Measurements from ENCODE around the gene IER3IP1.
"Not testable (repeated sequence)": the region's sequence is repeated elsewhere in the genome, so short reads cannot be mapped to it uniquely, and the experiment has no call there.

The IER3IP1 gene

GRCh38 chr18:47175898-47176575 is at the start of gene IER3IP1:
TSS of gene IER3IP1 (minus strand) at chr18:47176364. CDS start at chr18:47176277, 87 bp downstream.
- DNase-seq (ENCODE audit: low read depth in 3 of 3): peak; percentile 79 to 81 (median 80)

- DNase-seq (ENCODE audit: low read depth in 3 of 3): no peak
Observed at GRCh38 chr18:47215554-47216138, 39.5 kb upstream of the IER3IP1 start.

DNA sequence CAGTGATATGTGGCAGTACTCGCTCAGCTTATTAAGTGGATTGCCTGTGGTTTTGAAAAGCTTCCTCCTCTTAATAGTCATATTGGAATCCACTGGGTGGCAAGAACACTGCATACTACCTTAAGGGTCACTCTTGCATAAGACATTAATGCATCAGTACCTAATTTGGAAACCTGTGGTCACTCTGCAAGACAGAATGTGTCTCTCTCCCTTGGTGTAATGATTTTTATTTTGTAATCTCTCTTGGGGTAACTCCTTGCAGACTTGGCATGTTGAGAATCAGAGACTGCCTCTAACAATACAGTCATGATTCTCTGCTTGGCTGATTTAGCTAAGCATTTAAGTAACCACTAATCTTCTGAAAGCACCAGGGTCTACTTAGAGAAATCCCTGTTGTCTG is 33.0 kb upstream of the IER3IP1 start:
- DNase-seq (ENCODE audit: low read depth in 3 of 3): no peak

DNA sequence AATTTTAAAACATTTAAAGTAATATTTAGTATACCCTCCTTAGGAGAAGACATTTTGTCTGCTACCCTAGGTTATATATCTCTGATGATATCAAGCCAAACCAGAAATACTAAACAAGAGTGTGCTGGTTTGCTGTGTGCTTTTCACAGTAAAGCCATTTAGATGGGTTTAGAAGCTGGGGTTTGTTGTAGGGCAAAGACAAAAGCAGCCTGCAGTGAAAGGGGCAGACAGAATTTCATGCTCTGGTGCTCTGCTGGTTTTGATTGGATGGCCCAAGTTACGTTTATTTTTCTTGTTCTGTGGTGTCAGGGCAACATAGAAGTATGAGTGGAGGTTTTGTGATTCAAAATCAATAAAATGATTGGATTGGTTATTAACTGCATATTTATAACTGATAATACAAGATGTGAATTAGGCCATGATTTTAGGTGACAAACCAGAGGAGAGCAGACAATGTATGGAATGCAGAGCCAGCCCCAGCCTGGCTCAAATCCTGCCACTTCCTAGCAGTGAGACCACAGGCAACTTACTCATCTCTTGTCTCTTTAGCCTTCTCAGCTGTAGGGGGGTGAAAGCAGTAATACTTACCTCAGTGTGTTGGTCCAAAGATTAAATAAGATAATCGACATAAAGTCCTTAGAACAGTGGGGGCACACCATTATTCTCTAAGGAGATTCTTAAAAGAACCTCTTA is 30.9 kb upstream of the IER3IP1 start:
- no peak for DNase-seq (ENCODE audit: low read depth in 3 of 3)

DNA sequence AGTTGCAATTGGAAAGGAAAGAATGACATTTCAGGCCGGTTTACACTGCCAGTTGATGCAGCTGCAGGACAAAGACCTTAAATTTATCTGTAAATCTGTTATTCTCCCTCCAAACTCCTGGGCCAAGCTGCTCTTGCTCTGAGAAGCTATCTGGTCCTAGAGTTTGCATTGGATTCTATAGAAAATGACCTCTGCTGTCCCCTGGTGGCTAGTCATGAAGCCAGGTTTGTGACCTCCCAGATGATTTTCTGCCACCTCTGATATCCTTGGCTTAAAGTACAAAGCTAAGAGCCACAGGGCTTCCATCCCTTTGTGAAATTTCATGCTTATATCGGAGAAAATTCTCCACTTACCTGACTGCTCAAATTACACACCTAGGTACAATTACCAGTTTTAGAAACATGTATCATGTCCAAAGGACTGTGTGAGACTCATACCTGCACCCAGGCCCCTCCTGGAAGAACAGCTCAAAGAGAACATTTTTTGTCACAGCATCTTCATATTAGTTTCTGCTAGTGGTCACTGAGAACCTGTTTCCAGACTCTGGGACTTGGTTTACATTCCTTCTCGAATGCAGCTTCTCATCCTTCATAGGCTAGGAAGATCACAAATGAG is 28.9 kb upstream of the IER3IP1 start:
- no peak for DNase-seq (ENCODE audit: low read depth in 3 of 3)

GRCh38 chr18:47203626-47204464 is 27.7 kb upstream of the IER3IP1 start:
- DNase-seq (ENCODE audit: low read depth in 3 of 3): no peak

DNA sequence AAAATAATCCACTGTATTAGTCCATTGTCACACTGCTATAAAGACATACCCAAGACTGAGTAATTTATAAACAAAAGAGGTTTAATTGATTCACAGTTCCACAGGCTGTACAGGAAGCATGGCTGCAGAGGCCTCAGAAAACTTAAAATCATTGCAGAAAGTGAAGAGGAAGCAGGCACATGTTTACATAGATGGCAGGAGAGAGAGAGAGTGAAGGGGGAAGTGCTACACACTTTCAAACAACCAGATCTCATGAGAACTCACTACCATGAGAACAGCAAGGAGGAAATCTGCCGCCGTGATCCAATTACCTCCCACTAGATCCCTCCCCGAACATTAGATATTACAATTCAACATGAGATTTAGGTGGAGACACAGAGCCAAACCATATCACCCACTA is 19.8 kb upstream of the IER3IP1 start:
- not testable (repeated sequence) for DNase-seq (ENCODE audit: low read depth in 3 of 3)

DNA sequence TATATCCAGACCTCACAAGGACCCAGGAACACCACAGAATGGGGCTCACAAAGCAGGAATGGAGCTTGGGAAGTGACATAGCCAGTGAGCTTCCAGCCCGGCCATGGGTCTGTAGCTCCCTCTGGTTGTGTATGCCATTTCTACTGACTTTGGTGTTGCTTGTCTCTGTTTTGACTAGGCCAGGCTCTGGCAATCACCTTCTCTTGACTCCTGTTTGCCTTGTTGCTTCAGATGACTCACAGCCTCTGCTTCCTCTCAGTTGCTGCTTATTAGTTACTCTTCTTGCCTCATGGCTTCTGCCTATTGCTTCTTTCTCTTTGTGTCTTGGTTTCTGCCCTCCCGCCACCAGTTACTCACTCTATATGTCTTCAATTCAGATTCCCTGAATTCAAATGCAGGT is 15.8 kb upstream of the IER3IP1 start:
- no peak for DNase-seq (ENCODE audit: low read depth in 3 of 3)

- no peak for DNase-seq (ENCODE audit: low read depth in 3 of 3)
Observed at GRCh38 chr18:47187721-47188120, 11.6 kb upstream of the IER3IP1 start.

DNA sequence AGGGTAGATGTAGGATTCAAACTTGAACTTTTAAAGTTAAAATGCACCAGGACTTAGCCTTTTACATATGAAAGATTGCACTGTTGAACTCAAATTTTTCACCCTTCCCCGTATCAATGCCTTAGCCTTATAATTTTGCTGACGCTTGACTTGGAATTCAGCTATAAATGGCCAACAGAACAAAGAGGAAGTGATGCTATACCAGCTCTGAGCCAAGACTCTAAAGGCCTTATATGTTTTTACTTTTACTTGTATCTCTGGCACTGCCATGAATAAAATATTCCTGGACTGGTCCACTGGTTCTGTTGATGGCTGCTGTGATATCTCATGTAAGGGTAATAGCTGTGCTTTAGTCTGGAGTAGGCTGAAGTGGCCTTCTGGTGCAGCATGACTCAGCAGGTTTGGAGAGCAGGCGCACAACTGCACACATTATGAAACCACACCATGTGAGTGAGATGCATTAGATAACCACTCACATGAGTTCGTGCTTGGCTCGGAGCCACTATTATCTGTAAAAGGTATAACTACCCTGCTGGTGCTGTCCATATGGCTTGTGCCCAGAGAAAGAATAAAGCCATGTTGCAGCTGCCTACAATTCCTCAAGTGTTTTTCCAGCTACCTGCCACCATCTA is 8.4 kb upstream of the IER3IP1 start:
- DNase-seq (ENCODE audit: low read depth in 3 of 3): no peak

DNA sequence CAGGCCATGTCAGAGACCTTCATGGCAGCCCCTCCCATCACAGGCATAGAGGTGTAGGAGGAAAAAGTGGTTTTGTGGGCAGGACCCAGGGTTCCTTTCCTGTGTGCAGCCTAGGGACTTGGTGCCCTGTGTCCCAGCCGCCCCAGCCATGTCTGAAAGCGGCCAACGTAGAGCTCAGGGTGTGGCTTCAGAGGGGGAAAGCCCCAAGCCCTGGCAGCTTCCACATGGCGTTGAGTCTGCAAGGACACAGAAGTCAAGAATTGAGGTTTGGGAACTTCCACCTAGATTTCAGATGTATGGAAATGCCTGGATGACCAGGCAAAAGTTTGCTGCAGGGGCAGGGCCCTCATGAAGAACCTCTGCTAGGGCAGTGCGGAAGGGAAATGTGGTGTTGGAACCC is 6.0 kb upstream of the IER3IP1 start:
- not testable (repeated sequence) for DNase-seq (ENCODE audit: low read depth in 3 of 3)

- no peak for DNase-seq (ENCODE audit: low read depth in 3 of 3)
Observed at GRCh38 chr18:47180765-47181164, 4.6 kb upstream of the IER3IP1 start.

- no peak for DNase-seq (ENCODE audit: low read depth in 3 of 3)
Observed at GRCh38 chr18:47179520-47179919, 3.4 kb upstream of the IER3IP1 start.

GRCh38 chr18:47175283-47175897 is 774 bp downstream of the IER3IP1 start:
- no peak for DNase-seq (ENCODE audit: low read depth in 3 of 3)

GRCh38 chr18:47174545-47175116 is 1.5 kb downstream of the IER3IP1 start:
- DNase-seq (ENCODE audit: low read depth in 3 of 3): no peak

- DNase-seq (ENCODE audit: low read depth in 3 of 3): no peak
Observed at GRCh38 chr18:47172476-47172875, 3.7 kb downstream of the IER3IP1 start.

DNA sequence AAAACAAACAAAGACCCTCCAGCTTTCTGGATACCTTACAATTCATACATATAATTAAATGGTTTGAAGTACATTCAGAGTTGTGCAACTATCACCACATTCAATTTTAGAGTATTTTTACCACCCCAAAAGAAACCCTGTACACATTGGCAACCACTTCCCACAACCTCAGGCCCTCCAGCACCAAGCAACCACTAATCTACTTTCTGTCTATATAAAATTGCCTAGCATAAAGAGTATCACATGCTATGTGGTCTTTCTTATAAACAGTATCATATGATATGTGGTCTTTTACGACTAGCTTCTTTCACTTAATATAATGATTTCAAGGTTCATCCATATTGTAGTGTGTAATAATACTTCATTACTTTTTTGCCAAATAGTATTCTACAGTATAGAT is 7.3 kb downstream of the IER3IP1 start:
- DNase-seq (ENCODE audit: low read depth in 3 of 3): no peak

GRCh38 chr18:47168509-47168908 is 7.7 kb downstream of the IER3IP1 start:
- no peak for DNase-seq (ENCODE audit: low read depth in 3 of 3)

- no peak for DNase-seq (ENCODE audit: low read depth in 3 of 3)
Observed at GRCh38 chr18:47166294-47166693, 9.9 kb downstream of the IER3IP1 start.

DNA sequence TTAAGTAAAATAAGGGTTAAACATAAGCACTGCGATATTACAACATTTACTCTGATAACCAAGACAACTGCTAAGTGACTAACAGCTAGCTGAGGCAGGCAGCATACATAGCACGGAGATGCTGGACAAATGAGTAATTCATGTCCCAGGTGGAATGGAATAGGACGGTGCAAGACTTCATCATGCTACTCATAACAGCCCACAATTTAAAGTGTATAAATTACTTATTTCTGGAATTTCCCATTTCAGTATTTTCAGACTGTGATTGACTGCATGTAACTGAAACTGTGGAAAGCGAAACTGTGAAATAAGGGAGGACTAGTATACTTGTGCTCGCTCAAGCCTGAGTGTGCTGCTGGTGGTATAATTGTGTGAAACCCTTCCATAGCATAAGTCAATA is 12.9 kb downstream of the IER3IP1 start:
- DNase-seq (ENCODE audit: low read depth in 3 of 3): no peak
